PC-9 (cell line): Measurements from ENCODE around the gene CA5A. TPM values are rescaled to one million over a fixed set of nuclear protein-coding genes. Genes with fewer than 3 reads are reported as not detected.

Experiments
- BruUV-seq: library from RNA; stranded (reverse); fragments of 400-500 nt; replicated peaks from 2 replicates; lab custom pipeline; 2021; lab: Mats Ljungman, UMichigan
- CTCF ChIA-PET: fragments of 300-600 bp; sonication (Branson Sonifier 250); formaldehyde crosslinking; loops from one replicate; lab custom pipeline; 2022; ENCODE audit warnings: antibody characterized with exemption; lab: Charles Lee
- POLR2A ChIA-PET: fragments of 300-600 bp; sonication (Branson Sonifier 250); formaldehyde crosslinking; loops from one replicate; lab custom pipeline; 2022; ENCODE audit warnings: antibody characterized with exemption; ENCODE audit not compliant: unreplicated experiment; lab: Charles Lee
- DNase-seq, 2 experiments: peaks; one replicate each; pipeline versions ENCODE4 v3.0.0 to v3.0.0-alpha.2; 2015 to 2022; ENCODE audit warnings: mixed read lengths in 1 of 2
- H2AFZ ChIP-seq: fragments of 200-600 bp; sonication (generic); 2 replicates; pipeline ENCODE4 v1.8.1; 2017; ENCODE audit warnings: antibody characterized with exemption
- H3F3A ChIP-seq: fragments of 200-600 bp; sonication (generic); 2 replicates; pipeline ENCODE4 v1.8.1; 2017; ENCODE audit warnings: antibody characterized with exemption, mild to moderate bottlenecking, low read depth; ENCODE audit not compliant: insufficient read depth
- H3K27ac ChIP-seq: fragments of 200-600 bp; sonication (generic); 2 replicates; pipeline ENCODE4 v1.6.1; 2016; ENCODE audit warnings: mixed run types
- H3K27me3 ChIP-seq: fragments of 200-600 bp; sonication (generic); 2 replicates; pipeline ENCODE4 v1.6.1; 2016; ENCODE audit warnings: low read depth, mixed run types; ENCODE audit not compliant: insufficient read depth
- H3K36me3 ChIP-seq: fragments of 200-600 bp; sonication (generic); 2 replicates; pipeline ENCODE4 v1.6.1; 2016; ENCODE audit warnings: low read depth, mixed run types
- H3K4me1 ChIP-seq: fragments of 200-600 bp; sonication (generic); replicated peaks from 2 replicates; pipeline ENCODE4 v1.6.1; 2016; ENCODE audit warnings: mixed run types; ENCODE audit not compliant: insufficient read depth
- H3K4me2 ChIP-seq: fragments of 200-600 bp; sonication (generic); 2 replicates; pipeline ENCODE4 v1.6.1; 2017; ENCODE audit warnings: mixed run types
- H3K4me3 ChIP-seq: fragments of 200-600 bp; sonication (generic); 2 replicates; pipeline ENCODE4 v1.6.1; 2016; ENCODE audit warnings: mixed run types
- H3K79me2 ChIP-seq: fragments of 200-600 bp; sonication (generic); 2 replicates; pipeline ENCODE4 v1.6.1; 2017; ENCODE audit warnings: low read depth, mixed run types
- H3K9me2 ChIP-seq: fragments of 200-600 bp; sonication (generic); 2 replicates; pipeline ENCODE4 v1.8.1; 2017; ENCODE audit warnings: mild to moderate bottlenecking; ENCODE audit not compliant: insufficient read depth
- H3K9me3 ChIP-seq: fragments of 200-600 bp; sonication (generic); 2 replicates; pipeline ENCODE4 v1.8.1; 2016; ENCODE audit warnings: low read depth; ENCODE audit not compliant: insufficient read depth
- H4K20me1 ChIP-seq: fragments of 200-600 bp; sonication (generic); 2 replicates; pipeline ENCODE4 v1.8.1; 2017; ENCODE audit not compliant: insufficient read depth
- CTCF ChIP-seq: fragments of 200-600 bp; sonication (generic); conservative IDR thresholded peaks from 2 replicates; pipeline ENCODE4 v1.6.1; 2017; ENCODE audit warnings: mixed run types, antibody characterized with exemption, mild to moderate bottlenecking, moderate library complexity
- EZH2 ChIP-seq: fragments of 200-600 bp; sonication (generic); IDR thresholded peaks from 2 replicates; pipeline ENCODE4 v1.8.0; 2017; ENCODE audit warnings: antibody characterized with exemption, low read depth
- intact Hi-C: fragments of 100-400 bp; cut with micrococcal nuclease; formaldehyde crosslinking; loops from one replicate; pipeline ENCODE4 v1.10.0; 2022; ENCODE audit not compliant: unreplicated experiment
- total RNA-seq: library from RNA; stranded (reverse); gene quantifications from 2 replicates; pipeline ENCODE4 v1.2.3, GENCODE V29; 2021

The CA5A gene
- total RNA-seq, 1 experiment from 2014 or later, result 0.26 TPM

GRCh38 chr16:87918866-87919680 is 17.3 kb downstream of the CA5A start:
- Histone ChIP-seq H3K79me2 (no peaks in the 10 kb centered on the region), H3F3A (no peaks in the 10 kb centered on the region; the same call in 1 of the 2 replicates), H3K4me2 (no peak overlapping the region), H3K4me1 (no peaks in the 10 kb centered on the region), H2AFZ (no peak overlapping the region), H3K27ac (no peak overlapping the region), H3K27me3 (peaks cover 5% of the 10 kb centered on the region; the same call in 1 of the 2 replicates), H4K20me1 (no peaks in the 10 kb centered on the region), H3K9me3 (no peaks in the 10 kb centered on the region), H3K9me2 (no peaks in the 10 kb centered on the region), H3K36me3 (no peaks in the 10 kb centered on the region), H3K4me3 (no peak overlapping the region)
- intact Hi-C loops, result no loop called here
- no peak for TF ChIP-seq CTCF
- TF ChIP-seq EZH2, result no peak
- CTCF ChIA-PET, result no interaction called here
- no TSS peak for BruUV-seq
- POLR2A ChIA-PET, result no interaction called here
- no peak for DNase-seq

GRCh38 chr16:87918338-87918737 is 18.0 kb downstream of the CA5A start:
- H3K79me2 ChIP-seq, result no peaks in the 10 kb centered on the region
- 0 out of 2 replicates have a peak, but pooled peaks cover 5% of the 10 kb centered on the region for H3K27me3 ChIP-seq
- no peak for DNase-seq
- no peak overlapping the region for H3K4me2 ChIP-seq
- no peak overlapping the region for H2AFZ ChIP-seq
- H4K20me1 ChIP-seq, result no peaks in the 10 kb centered on the region
- TF ChIP-seq EZH2, result no peak
- no peak for TF ChIP-seq CTCF
- no peaks in the 10 kb centered on the region for H3K9me2 ChIP-seq
- no peaks in the 10 kb centered on the region for H3K4me1 ChIP-seq
- POLR2A ChIA-PET, result no interaction called here
- CTCF ChIA-PET, result no interaction called here
- no peaks in the 10 kb centered on the region for H3K36me3 ChIP-seq
- no peaks in the 10 kb centered on the region for H3K9me3 ChIP-seq
- H3K27ac ChIP-seq, result no peak overlapping the region
- intact Hi-C loops, result no loop called here
- H3F3A ChIP-seq, result no peaks in the 10 kb centered on the region; the same call in 1 of the 2 replicates
- H3K4me3 ChIP-seq, result no peak overlapping the region
- BruUV-seq, result no TSS peak

GRCh38 chr16:87917503-87917902 is 18.8 kb downstream of the CA5A start:
- no TSS peak for BruUV-seq
- CTCF ChIA-PET, result no interaction called here
- H3K4me3 ChIP-seq, result no peak overlapping the region

More at GRCh38 chr16:87917503-87917902, 18.8 kb downstream of the CA5A start:
- no peaks in the 10 kb centered on the region for H3K79me2 ChIP-seq
- no peaks in the 10 kb centered on the region for H3K4me1 ChIP-seq
- intact Hi-C loops, result no loop called here
- no peaks in the 10 kb centered on the region for H3K9me3 ChIP-seq
- H4K20me1 ChIP-seq, result no peaks in the 10 kb centered on the region
- H2AFZ ChIP-seq, result no peak overlapping the region
- H3K36me3 ChIP-seq, result no peaks in the 10 kb centered on the region
- H3F3A ChIP-seq, result no peaks in the 10 kb centered on the region; the same call in 1 of the 2 replicates
- no peak for TF ChIP-seq CTCF
- no peak for TF ChIP-seq EZH2
- no peaks in the 10 kb centered on the region for H3K9me2 ChIP-seq
- DNase-seq, result no peak
- POLR2A ChIA-PET, result no interaction called here
- H3K4me2 ChIP-seq, result no peak overlapping the region
- no peak overlapping the region for H3K27ac ChIP-seq
- no peaks in the 10 kb centered on the region for H3K27me3 ChIP-seq
